Ascending aorta (tissue), 2 donors: ENCODE measurements around the gene RALA. TPM values are rescaled to one million over a fixed set of nuclear protein-coding genes. Genes with fewer than 3 reads are reported as not detected.
"Not testable (repeated sequence)": the region's sequence is repeated elsewhere in the genome, so short reads cannot be mapped to it uniquely, and the experiment has no call there.

Source experiments
- DNase-seq, 2 donors: peaks; one replicate each; pipeline ENCODE4 v3.0.0-alpha.2; 2019; ENCODE audit warnings: low spot score in 2 of 2
- H3K27ac ChIP-seq, 2 donors: fragments of 200-600 bp; sonication (generic); one replicate each; pipeline ENCODE4 v1.5.1; 2016 to 2017; ENCODE audit warnings: mild to moderate bottlenecking in 1 of 2
- H3K27me3 ChIP-seq: fragments of 200-600 bp; sonication (generic); one replicate; pipeline ENCODE4 v1.5.1; 2017
- H3K36me3 ChIP-seq, 2 donors: fragments of 200-600 bp; sonication (generic); one replicate each; pipeline ENCODE4 v1.5.1; 2016
- H3K4me1 ChIP-seq, 2 donors: fragments of 200-600 bp; sonication (generic); one replicate each; pipeline ENCODE4 v1.5.1; 2016 to 2017; ENCODE audit warnings: mild to moderate bottlenecking in 1 of 2
- H3K4me3 ChIP-seq, 2 donors: fragments of 200-600 bp; sonication (generic); one replicate each; pipeline ENCODE4 v1.5.1; 2016 to 2017; ENCODE audit warnings: mild to moderate bottlenecking in 1 of 2
- H3K9me3 ChIP-seq, 2 donors: fragments of 200-600 bp; sonication (generic); one replicate each; pipeline ENCODE4 v1.5.1; 2016
- intact Hi-C: fragments of 100-400 bp; cut with DNase I; formaldehyde crosslinking; loops from one replicate; pipeline ENCODE4 v1.15.1; 2023
- total RNA-seq: library from RNA; depleted of rRNA; stranded (reverse); fragments of >200 nt; gene quantifications from one replicate; pipeline ENCODE4 v1.1.0, GENCODE V29; 2016
- TF ChIP-seq, protein P1 (sequence below), 3 experiments: fragments of 200-600 bp in 2 of 3; fragments of 450-650 bp in 1 of 3; sonication (generic) in 2 of 3; IDR thresholded peaks; one replicate each; pipeline ENCODE4 v1.5.1; 2016 to 2019; ENCODE audit warnings: antibody characterized with exemption in 3 of 3, mild to moderate bottlenecking in 1 of 3, moderate library complexity in 1 of 3

Gene RALA
- total RNA-seq, 1 donor from 2014 or later, result 6.0 TPM

DNA sequence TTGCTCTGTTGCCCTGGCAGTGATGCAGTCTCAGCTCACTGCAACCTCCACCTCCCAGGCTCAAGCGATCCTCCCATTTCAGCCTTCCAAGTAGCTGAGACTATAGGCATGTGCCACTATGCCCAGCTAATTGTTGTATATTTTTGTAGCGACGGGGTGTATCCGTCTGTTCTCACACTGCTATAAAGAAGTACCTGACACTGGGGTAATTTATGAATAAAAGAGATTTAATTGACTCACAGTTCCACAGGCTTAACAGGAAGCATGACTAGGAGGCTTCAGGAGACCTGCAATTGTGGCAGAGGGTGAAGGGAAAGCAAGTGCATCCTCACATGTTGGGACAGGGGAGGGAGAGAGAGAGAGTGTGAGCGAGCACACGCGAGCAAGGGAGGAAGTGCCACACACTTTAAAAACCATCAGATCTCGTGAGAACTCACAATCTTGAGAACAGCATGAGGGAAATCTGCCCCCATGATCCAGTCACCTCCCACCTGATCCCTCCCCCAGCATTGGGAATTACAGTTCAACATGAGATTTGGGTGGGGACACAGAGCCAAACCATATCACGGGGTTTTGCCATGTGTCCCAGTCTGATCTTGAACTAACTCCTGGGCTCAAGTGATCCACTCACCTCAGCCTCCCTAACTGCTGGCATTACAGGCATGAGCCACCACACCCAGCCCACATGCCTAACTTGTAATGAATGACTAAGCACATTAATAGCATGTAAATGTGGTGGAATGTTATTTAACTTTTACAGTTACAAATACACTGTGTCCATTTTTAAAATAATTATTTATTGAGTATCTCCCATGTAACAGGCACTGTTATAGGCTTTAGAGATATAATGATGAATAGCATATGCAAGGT is 65.5 kb downstream of the RALA start:
- H3K27me3 ChIP-seq, result no peaks in the 10 kb centered on the region
- no peak overlapping the region for H3K4me3 ChIP-seq
- H3K27ac ChIP-seq, result no peak overlapping the region
- H3K36me3 ChIP-seq, result peaks cover 0 to 26% of the 10 kb centered on the region in 2 donors
- TF ChIP-seq, protein P1, sequence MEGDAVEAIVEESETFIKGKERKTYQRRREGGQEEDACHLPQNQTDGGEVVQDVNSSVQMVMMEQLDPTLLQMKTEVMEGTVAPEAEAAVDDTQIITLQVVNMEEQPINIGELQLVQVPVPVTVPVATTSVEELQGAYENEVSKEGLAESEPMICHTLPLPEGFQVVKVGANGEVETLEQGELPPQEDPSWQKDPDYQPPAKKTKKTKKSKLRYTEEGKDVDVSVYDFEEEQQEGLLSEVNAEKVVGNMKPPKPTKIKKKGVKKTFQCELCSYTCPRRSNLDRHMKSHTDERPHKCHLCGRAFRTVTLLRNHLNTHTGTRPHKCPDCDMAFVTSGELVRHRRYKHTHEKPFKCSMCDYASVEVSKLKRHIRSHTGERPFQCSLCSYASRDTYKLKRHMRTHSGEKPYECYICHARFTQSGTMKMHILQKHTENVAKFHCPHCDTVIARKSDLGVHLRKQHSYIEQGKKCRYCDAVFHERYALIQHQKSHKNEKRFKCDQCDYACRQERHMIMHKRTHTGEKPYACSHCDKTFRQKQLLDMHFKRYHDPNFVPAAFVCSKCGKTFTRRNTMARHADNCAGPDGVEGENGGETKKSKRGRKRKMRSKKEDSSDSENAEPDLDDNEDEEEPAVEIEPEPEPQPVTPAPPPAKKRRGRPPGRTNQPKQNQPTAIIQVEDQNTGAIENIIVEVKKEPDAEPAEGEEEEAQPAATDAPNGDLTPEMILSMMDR (IDR thresholded peaks at IDR 0.05), result no peak
- no peak for DNase-seq
- peaks cover 0 to 5% of the 10 kb centered on the region in 2 donors for H3K4me1 ChIP-seq
- H3K9me3 ChIP-seq, result no peaks in the 10 kb centered on the region
- intact Hi-C loops, result no loop called here

DNA sequence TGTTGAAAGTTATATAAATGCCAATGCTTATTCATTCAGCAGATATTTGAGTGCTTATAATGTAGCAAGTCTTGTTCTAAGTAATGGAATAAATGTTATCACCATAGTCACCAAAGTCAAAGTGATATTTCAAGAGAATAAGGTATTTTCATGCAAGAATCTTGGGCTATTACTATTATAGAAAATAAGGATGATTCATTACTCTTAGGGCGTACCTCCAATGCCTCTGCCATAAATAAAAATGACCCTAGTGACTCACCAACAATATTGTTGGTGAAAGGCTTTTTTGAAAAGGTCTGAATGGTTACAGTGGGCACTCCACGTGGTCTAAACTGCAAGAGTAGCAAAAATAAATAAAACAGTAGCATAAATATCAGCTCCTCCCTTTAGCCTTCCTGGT is 68.4 kb downstream of the RALA start:
- TF ChIP-seq, protein P1 (IDR thresholded peaks at IDR 0.05), result no peak
- Histone ChIP-seq H3K9me3 (no peaks in the 10 kb centered on the region), H3K4me3 (no peak overlapping the region), H3K27me3 (no peaks in the 10 kb centered on the region), H3K4me1 (no peaks in the 10 kb centered on the region), H3K27ac (no peak overlapping the region), H3K36me3 (peaks cover under 1 to 33% of the 10 kb centered on the region in 2 donors)
- no peak for DNase-seq
- intact Hi-C loops, result no loop called here

DNA sequence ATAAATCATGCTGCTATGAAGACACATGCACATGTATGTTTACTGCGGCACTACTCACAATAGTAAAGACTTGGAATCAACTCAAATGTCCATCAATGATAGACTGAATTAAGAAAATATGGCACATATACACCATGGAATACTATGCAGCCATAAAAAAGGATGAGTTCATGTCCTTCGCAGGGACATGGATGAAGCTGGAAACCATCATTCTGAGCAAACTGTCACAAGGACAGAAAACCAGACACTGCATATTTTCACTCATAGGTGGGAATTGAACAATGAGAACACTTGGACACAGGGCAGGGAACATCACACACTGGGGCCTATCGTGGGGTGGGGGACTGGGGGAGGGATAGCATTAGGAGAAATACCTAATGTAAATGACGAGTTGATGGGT is 69.7 kb downstream of the RALA start:
- H3K36me3 ChIP-seq, result peaks cover 6 to 45% of the 10 kb centered on the region in 2 donors
- H3K27me3 ChIP-seq, intact Hi-C loops, H3K9me3 ChIP-seq, H3K4me1 ChIP-seq, DNase-seq, H3K27ac ChIP-seq, H3K4me3 ChIP-seq: not testable (repeated sequence)

DNA sequence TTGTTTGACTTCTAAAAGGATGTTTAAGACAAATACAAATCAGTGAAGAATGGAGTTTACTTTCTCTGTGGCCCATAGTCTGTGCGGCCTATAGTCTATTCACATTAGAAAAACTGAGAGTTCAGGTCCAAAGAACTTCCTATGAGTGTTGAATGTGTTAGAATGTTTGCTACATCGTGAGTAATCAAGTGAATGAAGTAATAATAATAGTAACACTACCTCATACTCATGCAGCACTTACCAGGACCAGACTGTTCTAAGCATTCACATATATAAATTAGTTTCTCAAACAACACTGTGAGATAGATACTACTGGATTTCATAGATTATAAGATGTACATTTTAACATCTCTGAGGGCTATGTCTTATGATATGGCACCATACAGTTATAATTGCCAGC is 70.4 kb downstream of the RALA start:
- H3K4me3 ChIP-seq, result no peak overlapping the region
- intact Hi-C loops, result no loop called here
- no peak overlapping the region for H3K27ac ChIP-seq
- no peak for DNase-seq
- H3K9me3 ChIP-seq, result no peaks in the 10 kb centered on the region
- H3K27me3 ChIP-seq, result no peaks in the 10 kb centered on the region
- peaks cover 6 to 44% of the 10 kb centered on the region in 2 donors for H3K36me3 ChIP-seq
- TF ChIP-seq, protein P1 (IDR thresholded peaks at IDR 0.05), result no peak
- no peaks in the 10 kb centered on the region for H3K4me1 ChIP-seq

DNA sequence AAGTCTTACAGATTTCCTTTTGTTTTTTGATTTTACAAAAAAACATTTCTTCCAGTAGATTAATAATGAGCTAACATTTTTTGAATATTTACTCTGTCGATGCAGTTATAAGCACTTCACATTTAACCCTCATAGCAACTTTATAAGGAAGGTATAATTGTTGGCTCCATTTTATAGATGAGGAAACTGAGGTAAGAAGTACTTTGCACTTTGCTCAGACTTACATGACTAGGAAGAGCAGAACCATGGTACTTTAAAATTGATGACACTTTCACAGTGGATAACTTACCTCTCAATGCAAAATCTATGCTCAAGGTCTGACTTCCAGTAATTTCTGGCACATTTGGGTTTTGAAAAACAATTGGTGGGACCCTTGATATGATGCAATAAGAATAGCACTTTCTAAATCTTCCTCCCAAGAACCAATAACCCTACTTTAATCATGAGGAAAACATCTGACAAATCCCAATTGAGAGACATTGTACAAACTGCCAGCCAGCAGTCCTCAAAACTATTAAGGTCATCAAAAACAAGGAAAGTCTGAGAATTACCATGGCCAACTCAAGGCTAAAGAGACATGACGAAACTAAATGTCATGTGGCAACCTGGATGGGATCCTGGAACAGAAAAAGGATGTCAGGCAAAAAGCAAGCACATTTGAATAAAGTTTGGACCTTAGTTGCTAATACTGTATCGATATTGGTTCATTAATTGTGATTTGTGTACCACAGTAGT is 72.6 kb downstream of the RALA start:
- H3K36me3 ChIP-seq, result peaks cover 6 to 43% of the 10 kb centered on the region in 2 donors
- DNase-seq, result no peak
- no peaks in the 10 kb centered on the region for H3K4me1 ChIP-seq
- no peak overlapping the region for H3K4me3 ChIP-seq
- intact Hi-C loops, result no loop called here
- H3K9me3 ChIP-seq, result no peaks in the 10 kb centered on the region
- H3K27ac ChIP-seq, result no peak overlapping the region
- H3K27me3 ChIP-seq, result no peaks in the 10 kb centered on the region
- TF ChIP-seq, protein P1 (IDR thresholded peaks at IDR 0.05), result no peak

DNA sequence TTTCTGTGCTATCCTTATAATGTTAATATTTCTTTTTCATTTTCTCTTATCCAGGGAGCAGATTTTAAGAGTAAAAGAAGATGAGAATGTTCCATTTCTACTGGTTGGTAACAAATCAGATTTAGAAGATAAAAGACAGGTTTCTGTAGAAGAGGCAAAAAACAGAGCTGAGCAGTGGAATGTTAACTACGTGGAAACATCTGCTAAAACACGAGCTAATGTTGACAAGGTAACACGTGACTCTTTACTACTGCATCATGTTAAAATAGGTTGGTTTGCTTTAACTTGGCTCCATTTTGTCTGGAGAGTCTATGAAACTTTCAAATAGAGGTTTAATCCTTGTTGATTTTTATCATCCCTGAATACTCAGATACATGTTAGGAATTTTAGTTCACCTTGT is 73.3 kb downstream of the RALA start:
- no peaks in the 10 kb centered on the region for H3K27me3 ChIP-seq
- no peaks in the 10 kb centered on the region for H3K4me1 ChIP-seq
- no peak overlapping the region for H3K27ac ChIP-seq
- no peaks in the 10 kb centered on the region for H3K9me3 ChIP-seq
- TF ChIP-seq, protein P1 (IDR thresholded peaks at IDR 0.05), result no peak
- H3K36me3 ChIP-seq, result peaks cover 6 to 44% of the 10 kb centered on the region in 2 donors
- intact Hi-C loops, result no loop called here
- H3K4me3 ChIP-seq, result no peak overlapping the region
- DNase-seq, result no peak
